Measurements from ENCODE around the gene SLC37A1.
"Not testable (repeated sequence)": the region's sequence is repeated elsewhere in the genome, so short reads cannot be mapped to it uniquely, and the experiment has no call there.

SLC37A1 gene

DNA sequence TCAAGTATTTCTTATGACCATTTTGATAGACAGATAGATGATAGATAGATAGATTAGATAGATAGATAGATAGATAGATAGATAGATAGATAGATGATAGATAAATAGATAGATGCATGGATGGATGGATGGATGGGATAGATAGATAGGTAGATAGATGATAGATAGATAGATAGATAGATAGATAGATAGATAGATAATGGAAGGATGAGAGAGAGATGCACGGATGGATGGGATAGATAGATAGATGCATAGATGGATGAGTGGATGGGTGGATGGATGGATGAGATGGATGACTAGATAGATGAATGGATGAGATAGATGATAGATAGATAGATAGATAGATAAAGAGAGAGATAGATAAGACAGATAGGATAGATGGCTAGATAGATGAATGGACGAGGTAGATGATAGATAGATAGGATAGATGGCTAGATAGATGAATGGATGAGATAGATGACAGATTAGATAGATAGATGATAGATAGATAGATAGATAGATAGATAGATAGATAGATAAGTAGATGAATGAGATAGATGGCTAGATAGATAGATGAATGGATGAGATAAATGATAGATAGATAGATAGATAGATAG lies 114.9 kb downstream of the SLC37A1 start:
- H3K27me3 ChIP-seq (ENCODE audit: control insufficient read depth in 1 of 2, insufficient read depth in 1 of 2, low read length in 2 of 2), result peaks cover 46 to 85% of the 10 kb centered on the region in 2 experiments
- not testable (repeated sequence) for H3K79me1 ChIP-seq (replicated peaks; ENCODE audit: low read length, poor library complexity, severe bottlenecking); H3K4me1 ChIP-seq (ENCODE audit: control insufficient read depth, insufficient read depth, low read depth, low read length); DNase-seq; H4K91ac ChIP-seq (ENCODE audit: low read length); H4K8ac ChIP-seq (ENCODE audit: low read length); H3K27ac ChIP-seq (ENCODE audit: low read length, poor library complexity, severe bottlenecking); H2AFZ ChIP-seq (ENCODE audit: low read depth, low read length); H3K4me3 ChIP-seq (ENCODE audit: insufficient read depth in 1 of 2, low read depth in 1 of 2, low read length in 2 of 2); H3K14ac ChIP-seq (ENCODE audit: low read length in 2 of 2); H3K9ac ChIP-seq (ENCODE audit: low read length); H3K4me2 ChIP-seq (ENCODE audit: low read length, poor library complexity, severe bottlenecking); H2BK5ac ChIP-seq (ENCODE audit: low read depth, low read length, poor library complexity, severe bottlenecking); H2BK12ac ChIP-seq (ENCODE audit: low read length in 2 of 2); H3K36me3 ChIP-seq (ENCODE audit: control insufficient read depth in 1 of 2, insufficient read depth in 2 of 2, low read depth in 1 of 2, low read length in 2 of 2); H2BK15ac ChIP-seq (ENCODE audit: low read depth, poor library complexity, severe bottlenecking); H3K4ac ChIP-seq (ENCODE audit: low read depth in 1 of 2, low read length in 2 of 2); H3K23ac ChIP-seq (ENCODE audit: low read length in 2 of 2); H3K18ac ChIP-seq (ENCODE audit: low read depth in 1 of 2, low read length in 2 of 2); H3K9me3 ChIP-seq (ENCODE audit: control insufficient read depth, low read length); H2AK5ac ChIP-seq (ENCODE audit: low read length, severe bottlenecking); H2BK120ac ChIP-seq (ENCODE audit: low read depth, low read length)
- WGBS, result 86% methylated on average over 2 of the region's 2 CpGs

DNA sequence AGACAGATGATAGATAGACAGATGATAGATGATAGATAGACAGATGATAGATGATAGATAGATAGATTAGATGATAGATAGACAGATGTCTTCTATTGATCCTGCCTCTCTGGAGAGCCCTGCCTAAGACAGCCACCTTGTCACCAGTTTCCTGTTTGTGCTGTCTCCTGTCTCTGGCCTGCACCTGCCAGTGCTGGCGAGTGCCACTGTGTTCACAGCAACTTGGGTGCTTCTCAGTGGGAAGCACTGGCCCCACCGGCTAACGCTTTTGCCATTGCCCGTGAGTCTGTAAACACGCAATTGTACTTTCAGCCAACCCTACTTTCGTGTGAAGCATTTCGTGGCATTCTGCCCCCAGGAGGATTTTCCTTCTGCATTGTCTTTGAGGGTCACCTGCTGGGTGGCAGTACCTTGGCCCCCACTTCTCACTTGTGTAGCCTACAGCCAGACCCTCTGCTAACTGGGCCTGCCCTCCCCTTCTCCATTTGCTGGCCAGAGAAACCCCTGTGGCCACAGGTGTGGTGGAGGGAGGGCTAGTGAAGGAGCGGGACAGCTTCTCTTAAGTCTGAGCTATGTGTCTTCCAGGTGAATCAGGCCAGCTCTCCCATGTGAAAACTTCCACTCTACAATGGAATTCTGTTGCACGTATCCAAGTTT lies 116.4 kb downstream of the SLC37A1 start:
- no peak for DNase-seq
- no peak overlapping the region for H2AK5ac ChIP-seq (ENCODE audit: low read length, severe bottlenecking)
- no peak overlapping the region for H3K4ac ChIP-seq (ENCODE audit: low read depth in 1 of 2, low read length in 2 of 2)
- H2BK12ac ChIP-seq (ENCODE audit: low read length in 2 of 2), result no peak overlapping the region
- H3K18ac ChIP-seq (ENCODE audit: low read depth in 1 of 2, low read length in 2 of 2), result no peak overlapping the region
- no peaks in the 10 kb centered on the region for H3K9me3 ChIP-seq (ENCODE audit: control insufficient read depth, low read length)
- WGBS, result 86% methylated on average over 9 of the region's 9 CpGs
- H2BK5ac ChIP-seq (ENCODE audit: low read depth, low read length, poor library complexity, severe bottlenecking), result no peak overlapping the region
- H3K23ac ChIP-seq (ENCODE audit: low read length in 2 of 2), result no peak overlapping the region
- H3K4me3 ChIP-seq (ENCODE audit: insufficient read depth in 1 of 2, low read depth in 1 of 2, low read length in 2 of 2), result no peak overlapping the region
- H3K9ac ChIP-seq (ENCODE audit: low read length), result no peak overlapping the region
- no peak overlapping the region for H2BK120ac ChIP-seq (ENCODE audit: low read depth, low read length)
- no peak overlapping the region for H4K8ac ChIP-seq (ENCODE audit: low read length)
- no peak overlapping the region for H3K27ac ChIP-seq (ENCODE audit: low read length, poor library complexity, severe bottlenecking)
- H3K4me1 ChIP-seq (ENCODE audit: control insufficient read depth, insufficient read depth, low read depth, low read length), result no peaks in the 10 kb centered on the region
- H3K79me1 ChIP-seq (replicated peaks; ENCODE audit: low read length, poor library complexity, severe bottlenecking), result no peaks in the 10 kb centered on the region
- H2AFZ ChIP-seq (ENCODE audit: low read depth, low read length), result no peak overlapping the region
- no peak overlapping the region for H3K4me2 ChIP-seq (ENCODE audit: low read length, poor library complexity, severe bottlenecking)
- H3K14ac ChIP-seq (ENCODE audit: low read length in 2 of 2), result no peak overlapping the region
- H2BK15ac ChIP-seq (ENCODE audit: low read depth, poor library complexity, severe bottlenecking), result no peak overlapping the region
- H4K91ac ChIP-seq (ENCODE audit: low read length), result no peak overlapping the region
- H3K36me3 ChIP-seq (ENCODE audit: control insufficient read depth in 1 of 2, insufficient read depth in 2 of 2, low read depth in 1 of 2, low read length in 2 of 2), result no peaks in the 10 kb centered on the region
- H3K27me3 ChIP-seq (ENCODE audit: control insufficient read depth in 1 of 2, insufficient read depth in 1 of 2, low read length in 2 of 2), result peaks cover 54 to 78% of the 10 kb centered on the region in 2 experiments

DNA sequence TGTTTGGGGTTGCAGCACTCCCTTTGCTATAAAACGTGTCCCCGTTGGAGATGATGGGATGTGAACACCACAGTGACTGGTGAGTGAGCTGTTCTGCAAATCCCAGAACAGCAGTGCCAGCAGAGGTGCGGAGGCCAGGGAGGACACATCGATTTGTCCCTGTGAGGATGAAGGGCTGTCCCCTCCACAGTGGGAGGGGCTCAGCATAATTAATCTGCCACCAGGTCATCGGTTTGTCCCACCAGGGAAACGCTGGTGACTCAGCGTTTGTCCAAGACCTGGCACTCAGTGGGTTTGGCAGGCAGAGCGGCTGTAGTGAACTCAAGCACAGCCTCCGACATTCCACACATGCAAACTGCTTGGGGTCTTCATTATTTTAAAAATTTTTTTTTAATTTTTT lies 117.0 kb downstream of the SLC37A1 start:
- Histone ChIP-seq H3K27me3 (ENCODE audit: control insufficient read depth in 1 of 2, insufficient read depth in 1 of 2, low read length in 2 of 2) (peaks cover 54 to 73% of the 10 kb centered on the region in 2 experiments), H2BK12ac (ENCODE audit: low read length in 2 of 2) (no peak overlapping the region), H3K18ac (ENCODE audit: low read depth in 1 of 2, low read length in 2 of 2) (no peak overlapping the region), H3K4me2 (ENCODE audit: low read length, poor library complexity, severe bottlenecking) (no peak overlapping the region), H2BK15ac (ENCODE audit: low read depth, poor library complexity, severe bottlenecking) (no peak overlapping the region), H2BK120ac (ENCODE audit: low read depth, low read length) (no peak overlapping the region), H3K14ac (ENCODE audit: low read length in 2 of 2) (no peak overlapping the region), H3K23ac (ENCODE audit: low read length in 2 of 2) (no peak overlapping the region), H3K9ac (ENCODE audit: low read length) (no peak overlapping the region), H2AFZ (ENCODE audit: low read depth, low read length) (no peak overlapping the region), H2BK5ac (ENCODE audit: low read depth, low read length, poor library complexity, severe bottlenecking) (no peak overlapping the region), H3K4me3 (ENCODE audit: insufficient read depth in 1 of 2, low read depth in 1 of 2, low read length in 2 of 2) (no peak overlapping the region), H3K9me3 (ENCODE audit: control insufficient read depth, low read length) (no peaks in the 10 kb centered on the region), H3K36me3 (ENCODE audit: control insufficient read depth in 1 of 2, insufficient read depth in 2 of 2, low read depth in 1 of 2, low read length in 2 of 2) (no peaks in the 10 kb centered on the region), H2AK5ac (ENCODE audit: low read length, severe bottlenecking) (no peak overlapping the region), H3K4me1 (ENCODE audit: control insufficient read depth, insufficient read depth, low read depth, low read length) (no peaks in the 10 kb centered on the region), H3K27ac (ENCODE audit: low read length, poor library complexity, severe bottlenecking) (no peak overlapping the region), H4K8ac (ENCODE audit: low read length) (no peak overlapping the region), H4K91ac (ENCODE audit: low read length) (no peak overlapping the region), H3K79me1 (replicated peaks; ENCODE audit: low read length, poor library complexity, severe bottlenecking) (no peaks in the 10 kb centered on the region), H3K4ac (ENCODE audit: low read depth in 1 of 2, low read length in 2 of 2) (no peak overlapping the region)
- 82% methylated on average over 7 of the region's 9 CpGs for WGBS
- no peak for DNase-seq
